Activated B cell treated with CpG ODN at 0.5 μM for 24 hours (primary cell): ENCODE results near the gene ZAR1L. TPM values are rescaled to one million over a fixed set of nuclear protein-coding genes. Genes with fewer than 3 reads are reported as not detected.

Experiments
- ATAC-seq: fragments of 200-7000 bp; cut with Tn5 transposase; one replicate; pipeline ENCODE4 v1.10.0; 2021; ENCODE audit warnings: low read depth, mild to moderate bottlenecking, moderate library complexity
- CTCF ChIA-PET: fragments of 350-600 bp; sonication (Branson Sonifier 250); formaldehyde crosslinking; loops from one replicate; lab custom pipeline; 2021; ENCODE audit warnings: antibody characterized with exemption; lab: Charles Lee
- POLR2A ChIA-PET: fragments of 350-600 bp; sonication (Branson Sonifier 250); formaldehyde crosslinking; loops from one replicate; lab custom pipeline; 2021; ENCODE audit warnings: antibody characterized with exemption; lab: Charles Lee
- DNase-seq: peaks from one replicate; pipeline ENCODE4 v3.0.0; 2022
- H3K27ac Mint-ChIP-seq: one replicate; pipeline ENCODE4 v1.8.0; 2020; ENCODE audit warnings: mixed read lengths
- H3K27me3 Mint-ChIP-seq: one replicate; pipeline ENCODE4 v1.8.0; 2021; ENCODE audit warnings: mixed read lengths
- H3K36me3 Mint-ChIP-seq: one replicate; pipeline ENCODE4 v1.8.0; 2021; ENCODE audit warnings: low read depth, mixed read lengths
- H3K4me1 Mint-ChIP-seq: one replicate; pipeline ENCODE4 v1.8.0; 2021; ENCODE audit warnings: mixed read lengths
- H3K4me3 Mint-ChIP-seq: one replicate; pipeline ENCODE4 v1.8.0; 2020; ENCODE audit warnings: mild to moderate bottlenecking, mixed read lengths
- H3K9me3 Mint-ChIP-seq: one replicate; pipeline ENCODE4 v1.8.0; 2020; ENCODE audit warnings: mixed read lengths
- CTCF ChIP-seq: fragments of 200-600 bp; IDR thresholded peaks from one replicate; pipeline ENCODE4 v1.8.0; 2022; ENCODE audit warnings: antibody characterized with exemption, mild to moderate bottlenecking
- intact Hi-C: fragments of 100-400 bp; cut with micrococcal nuclease; formaldehyde crosslinking; loops from one replicate; pipeline ENCODE4 v1.15.1; 2024
- total RNA-seq: library from RNA; stranded (reverse); gene quantifications from 2 replicates; pipeline ENCODE4 v1.2.3, GENCODE V29; 2022

ZAR1L gene
- total RNA-seq, 1 donor from 2014 or later, result not detected

DNA sequence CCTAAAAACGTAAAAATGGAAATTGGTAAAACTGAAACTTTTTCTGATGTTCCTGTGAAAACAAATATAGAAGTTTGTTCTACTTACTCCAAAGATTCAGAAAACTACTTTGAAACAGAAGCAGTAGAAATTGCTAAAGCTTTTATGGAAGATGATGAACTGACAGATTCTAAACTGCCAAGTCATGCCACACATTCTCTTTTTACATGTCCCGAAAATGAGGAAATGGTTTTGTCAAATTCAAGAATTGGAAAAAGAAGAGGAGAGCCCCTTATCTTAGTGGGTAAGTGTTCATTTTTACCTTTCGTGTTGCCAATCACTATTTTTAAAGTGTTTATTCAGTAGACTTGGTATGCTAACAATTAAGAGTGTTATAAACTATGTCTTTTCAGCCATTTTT lies 25.8 kb upstream of the ZAR1L start:
- ATAC-seq, result no peak
- ChIA-PET POLR2A (no interaction called here), CTCF (no interaction called here)
- DNase-seq, result no peak
- Mint-ChIP-seq H3K27me3 (no peaks in the 10 kb centered on the region), H3K27ac (no peak overlapping the region), H3K4me1 (no peaks in the 10 kb centered on the region), H3K36me3 (peaks cover 15% of the 10 kb centered on the region), H3K9me3 (peaks cover 2% of the 10 kb centered on the region), H3K4me3 (no peak overlapping the region)
- TF ChIP-seq CTCF, result no peak
- intact Hi-C loops, result no loop called here

- intact Hi-C loops, result no loop called here
- Mint-ChIP-seq H3K9me3 (peaks cover 5% of the 10 kb centered on the region), H3K27ac (no peak overlapping the region), H3K4me3 (no peak overlapping the region), H3K27me3 (no peaks in the 10 kb centered on the region), H3K4me1 (no peaks in the 10 kb centered on the region), H3K36me3 (peaks cover 50% of the 10 kb centered on the region)
- no peak for TF ChIP-seq CTCF
- ATAC-seq (no peak), DNase-seq (no peak)
- ChIA-PET CTCF (interaction anchor here (0.6 kb wide), 1 partner anchor 324 kb away, joined by 3 read pairs; no protein-coding TSS in a partner anchor), POLR2A (no interaction called here)
Observed at GRCh38 chr13:32334671-32335070, 19.5 kb upstream of the ZAR1L start.

GRCh38 chr13:32330441-32330840 lies 15.3 kb upstream of the ZAR1L start:
- TF ChIP-seq CTCF, result no peak
- DNase-seq, result no peak
- Mint-ChIP-seq H3K36me3 (peaks cover 37% of the 10 kb centered on the region), H3K27ac (no peak overlapping the region), H3K4me3 (no peak overlapping the region), H3K27me3 (no peaks in the 10 kb centered on the region), H3K4me1 (no peaks in the 10 kb centered on the region), H3K9me3 (peaks cover 3% of the 10 kb centered on the region)
- ChIA-PET CTCF (no interaction called here), POLR2A (no interaction called here)
- intact Hi-C loops, result no loop called here
- no peak for ATAC-seq

- DNase-seq (no peak), ATAC-seq (no peak)
- Mint-ChIP-seq H3K27me3 (no peaks in the 10 kb centered on the region), H3K4me3 (no peak overlapping the region), H3K27ac (no peak overlapping the region), H3K4me1 (no peaks in the 10 kb centered on the region), H3K9me3 (no peaks in the 10 kb centered on the region), H3K36me3 (peaks cover 9% of the 10 kb centered on the region)
- no peak for TF ChIP-seq CTCF
- POLR2A ChIA-PET, result interaction anchor here (2.6 kb wide), 1 partner anchor 9 kb away, joined by 9 read pairs; the partner anchor contains the start of genes BRCA2 and ZAR1L
- intact Hi-C loops, result no loop called here
- CTCF ChIA-PET, result no interaction called here
Observed at GRCh38 chr13:32323912-32324311, 8.7 kb upstream of the ZAR1L start.

- Mint-ChIP-seq H3K27ac (no peak overlapping the region), H3K27me3 (no peaks in the 10 kb centered on the region), H3K4me3 (no peak overlapping the region), H3K9me3 (no peaks in the 10 kb centered on the region), H3K4me1 (peaks cover 6% of the 10 kb centered on the region), H3K36me3 (peaks cover 8% of the 10 kb centered on the region)
- ATAC-seq, result no peak
- intact Hi-C loops, result no loop called here
- ChIA-PET CTCF (interaction anchor here (0.7 kb wide), 1 partner anchor 15 kb away, joined by 3 read pairs; no protein-coding TSS in a partner anchor), POLR2A (no interaction called here)
- no peak for TF ChIP-seq CTCF
- DNase-seq, result no peak
Observed at GRCh38 chr13:32320528-32320927, 5.4 kb upstream of the ZAR1L start.
